HG03520 (cell line): ENCODE measurements around the gene TENM4.

Experiments used
- ATAC-seq: cut with Tn5 transposase; IDR thresholded peaks from one replicate; pipeline ENCODE4 v1.9.1; 2021; ENCODE audit warnings: mild to moderate bottlenecking, moderate library complexity; ENCODE audit not compliant: unreplicated experiment

TENM4 gene

DNA sequence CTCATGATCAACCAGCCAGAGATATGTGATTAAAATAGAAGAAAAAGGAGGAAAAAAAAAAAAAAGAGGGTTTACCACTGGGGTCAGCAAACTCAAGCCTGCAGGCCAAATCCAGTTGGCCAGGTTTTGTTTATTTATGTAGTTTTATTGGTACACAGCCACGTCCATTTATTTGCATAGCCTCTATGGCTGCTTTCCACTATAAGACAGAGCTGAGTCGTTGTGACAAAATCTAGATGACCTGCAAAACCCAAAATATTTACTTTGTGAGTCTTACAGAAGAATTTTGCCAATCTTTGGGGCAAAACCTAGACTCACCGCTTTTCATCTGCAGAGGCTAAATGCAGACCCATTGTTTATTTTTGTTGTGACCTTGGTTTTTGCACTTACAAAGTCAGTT is 87.1 kb downstream of the TENM4 start:
- ATAC-seq: no peak

DNA sequence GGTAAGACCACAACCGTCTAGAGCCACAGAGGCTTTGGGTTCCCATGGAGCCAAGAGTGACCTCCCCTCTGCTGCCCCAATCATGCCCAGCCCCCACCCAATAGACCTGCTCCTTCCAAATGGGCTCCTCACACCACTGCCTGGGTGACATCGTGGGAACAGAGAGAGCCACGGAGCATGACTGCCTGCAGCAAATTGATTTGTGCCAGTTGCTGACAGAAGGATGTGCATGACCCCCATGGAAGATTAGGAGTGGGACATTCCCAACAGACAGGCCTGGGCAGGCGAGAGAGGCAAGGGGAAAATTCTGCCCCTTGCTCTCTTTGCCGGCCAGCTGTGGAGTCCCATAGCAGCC is 88.5 kb downstream of the TENM4 start:
- no peak for ATAC-seq

DNA sequence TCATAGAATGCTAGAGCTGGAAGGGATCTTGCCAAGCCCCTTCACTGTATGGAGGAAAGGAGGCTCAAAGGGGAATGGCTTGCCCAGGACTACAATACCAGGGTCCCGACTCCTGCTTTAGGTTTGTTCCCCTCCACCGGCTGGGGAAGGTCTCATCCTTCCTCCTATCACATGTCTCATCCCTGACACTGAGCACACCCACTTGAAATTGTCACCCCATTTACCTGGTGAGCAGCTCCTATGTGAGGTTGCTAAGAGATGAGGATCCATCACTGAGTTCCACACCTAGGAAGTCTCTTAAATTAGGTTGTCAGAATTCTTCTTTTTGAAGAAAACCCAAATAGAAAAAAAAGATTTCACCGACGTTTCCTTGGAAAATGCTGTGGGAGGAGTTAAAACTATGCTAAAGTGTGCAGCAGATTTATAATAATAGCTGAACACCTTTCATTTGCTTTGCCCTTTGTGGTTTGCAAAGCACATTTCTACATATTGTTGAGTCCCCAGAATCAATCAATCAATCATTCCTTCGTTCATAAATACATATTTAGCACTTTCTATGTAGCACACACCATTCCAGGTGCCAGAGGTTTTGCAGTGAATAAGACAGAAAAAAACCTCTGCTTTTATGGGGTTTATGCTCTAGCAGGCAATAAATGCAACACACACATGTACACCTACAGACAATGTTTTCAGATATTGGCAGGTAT is 91.7 kb downstream of the TENM4 start:
- ATAC-seq: no peak

DNA sequence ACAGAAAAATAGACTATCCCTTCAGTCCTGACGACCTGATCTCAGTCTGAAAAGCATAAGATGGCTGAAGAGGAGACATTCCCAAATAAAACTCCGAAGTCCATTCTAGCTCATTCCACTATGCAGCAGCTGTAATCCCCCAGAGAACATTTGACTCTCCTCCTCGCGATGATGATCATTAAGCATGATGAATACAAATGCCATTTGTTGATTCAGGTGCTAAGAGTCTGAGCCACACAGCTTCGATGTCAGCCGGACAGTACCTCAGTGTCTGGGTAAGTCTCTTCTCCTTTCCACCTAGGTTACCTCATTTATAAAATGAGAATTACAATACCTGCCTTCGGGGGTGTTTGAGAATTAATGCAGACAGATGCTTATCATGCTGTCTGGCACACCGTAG is 94.8 kb downstream of the TENM4 start:
- no peak for ATAC-seq

DNA sequence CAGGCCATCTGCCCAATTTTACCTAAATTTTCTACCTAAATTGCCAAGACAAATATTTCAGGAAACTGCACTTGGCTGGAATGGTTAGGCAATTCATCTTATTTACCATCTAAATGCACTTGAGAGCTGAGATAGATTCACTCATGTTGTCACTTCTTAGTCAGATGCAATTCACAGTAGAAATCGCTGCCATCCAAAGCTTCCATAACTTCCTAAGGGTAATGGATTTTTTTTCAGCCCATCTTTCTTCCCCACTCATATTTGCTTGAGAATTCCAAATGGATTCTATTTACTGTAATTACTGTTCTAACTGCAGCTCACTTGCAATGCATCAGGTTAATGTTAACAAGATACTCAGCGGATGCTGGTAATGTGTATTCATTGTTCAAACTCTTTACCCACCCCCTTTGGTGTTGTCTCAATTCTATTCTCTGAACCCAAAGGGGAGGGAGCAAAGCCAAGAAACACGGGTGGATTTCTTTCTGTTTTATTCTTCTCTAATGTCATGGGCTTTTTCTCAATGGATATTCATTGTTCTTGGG is 96.0 kb downstream of the TENM4 start:
- no peak for ATAC-seq

DNA sequence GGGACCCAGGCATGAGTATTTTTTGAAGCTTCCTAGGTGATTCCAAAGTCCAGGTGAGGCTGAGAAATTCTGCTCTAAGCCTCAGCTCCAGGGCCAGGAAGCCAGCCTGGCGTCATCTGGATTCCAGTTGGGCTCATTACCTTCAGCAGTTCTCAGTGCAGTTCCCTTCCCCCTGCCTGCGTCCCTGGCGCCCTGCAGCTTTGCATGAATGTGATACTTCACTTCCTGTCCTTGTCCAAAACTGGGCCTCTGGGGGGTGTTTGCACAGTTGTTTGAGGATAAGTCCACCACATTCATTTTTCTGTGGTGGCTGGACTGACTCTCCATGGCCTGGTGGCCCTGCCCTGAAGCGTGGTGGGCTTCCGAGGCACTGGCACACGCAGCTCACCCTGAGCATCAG is 98.1 kb downstream of the TENM4 start:
- no peak for ATAC-seq

DNA sequence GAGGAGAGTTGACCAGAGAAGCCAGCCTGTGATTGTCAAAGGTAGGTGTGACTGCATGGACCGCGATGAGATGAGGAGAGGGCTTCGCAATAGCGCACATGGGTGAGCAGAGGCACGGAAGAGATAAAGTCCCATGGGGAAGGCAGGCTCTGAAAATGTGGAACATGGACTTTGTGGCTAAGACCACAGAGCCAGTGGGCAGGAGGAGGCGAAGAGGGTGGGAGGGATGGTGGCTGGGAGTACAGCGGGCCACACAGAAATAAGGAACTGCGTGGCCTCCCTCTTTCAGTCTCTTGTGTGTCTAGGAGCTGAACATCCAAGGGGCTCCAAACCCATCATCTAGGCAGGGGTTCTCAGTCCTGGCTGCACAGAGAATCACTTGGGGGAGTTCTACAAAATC is 98.6 kb downstream of the TENM4 start:
- ATAC-seq: no peak

DNA sequence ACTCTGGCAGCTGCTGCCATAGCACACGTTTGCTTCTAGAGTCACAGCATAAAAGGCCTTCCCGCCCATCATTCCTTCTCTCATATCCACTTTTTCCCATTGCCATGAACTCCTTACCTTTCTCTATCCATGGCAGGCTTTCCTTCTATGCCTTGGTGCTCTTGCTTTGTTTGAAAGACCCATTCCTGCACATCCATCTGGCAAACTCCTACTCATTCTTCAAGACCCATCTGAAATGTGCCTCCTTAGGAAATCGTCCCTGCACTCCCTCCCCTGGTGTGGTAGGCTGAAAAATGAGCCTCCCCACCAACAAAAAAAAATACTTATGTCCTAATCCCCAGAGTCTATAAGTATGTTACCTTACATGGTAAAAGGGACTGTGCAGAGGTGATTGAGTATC is 100.3 kb downstream of the TENM4 start:
- no peak for ATAC-seq

DNA sequence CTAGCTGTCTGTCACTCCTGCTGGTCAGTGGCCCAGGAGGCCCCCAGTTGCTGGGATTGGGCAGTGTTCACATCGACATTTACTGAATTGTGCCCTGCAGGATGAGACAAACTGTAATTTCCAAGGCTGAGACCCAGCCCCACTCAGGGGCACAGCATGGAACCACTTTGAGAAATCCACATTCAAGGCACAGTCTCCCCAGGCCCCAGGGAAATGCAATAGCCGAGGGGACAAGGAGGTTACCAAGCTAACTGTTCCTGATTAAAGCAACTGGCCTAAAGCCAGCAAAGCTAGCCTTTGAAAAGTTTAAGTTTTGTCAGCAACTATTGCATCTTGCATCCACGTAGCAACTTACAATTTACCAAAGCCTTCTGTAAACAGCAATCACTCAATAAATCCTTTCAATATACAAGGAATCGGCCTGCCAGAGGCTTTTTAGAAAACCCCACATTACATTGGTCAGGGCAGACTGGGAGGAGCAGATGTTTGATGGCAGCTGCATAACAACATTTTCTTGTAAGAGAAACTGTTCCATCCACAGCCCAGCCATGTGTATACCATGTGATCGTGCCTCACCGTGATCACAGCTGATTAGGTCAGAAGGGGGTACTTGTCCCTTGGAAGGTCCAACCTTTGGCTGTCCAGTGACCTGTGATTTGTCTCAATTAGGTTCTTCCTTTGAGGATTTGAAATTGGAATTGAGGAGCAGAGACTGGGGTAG is 103.9 kb downstream of the TENM4 start:
- ATAC-seq: no peak

DNA sequence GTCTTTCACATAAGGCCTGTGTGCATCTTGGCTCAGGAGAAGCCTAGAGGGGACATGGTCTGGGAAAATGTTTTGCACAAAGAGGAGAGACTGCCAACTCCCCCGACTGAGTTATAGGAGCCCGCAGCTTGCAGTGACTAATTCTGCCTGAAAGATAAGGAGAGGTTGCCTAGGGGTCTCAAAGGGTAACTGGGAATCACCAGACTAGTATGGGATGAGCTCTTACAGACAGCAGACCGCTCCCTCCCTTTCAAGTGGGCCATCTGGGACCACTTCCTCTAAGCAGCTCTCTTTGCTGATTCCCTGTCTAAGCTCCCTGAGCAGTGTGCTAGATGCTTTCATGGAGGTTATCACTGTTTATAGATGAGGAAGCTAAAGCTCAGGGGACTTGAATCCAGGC is 105.1 kb downstream of the TENM4 start:
- no peak for ATAC-seq

DNA sequence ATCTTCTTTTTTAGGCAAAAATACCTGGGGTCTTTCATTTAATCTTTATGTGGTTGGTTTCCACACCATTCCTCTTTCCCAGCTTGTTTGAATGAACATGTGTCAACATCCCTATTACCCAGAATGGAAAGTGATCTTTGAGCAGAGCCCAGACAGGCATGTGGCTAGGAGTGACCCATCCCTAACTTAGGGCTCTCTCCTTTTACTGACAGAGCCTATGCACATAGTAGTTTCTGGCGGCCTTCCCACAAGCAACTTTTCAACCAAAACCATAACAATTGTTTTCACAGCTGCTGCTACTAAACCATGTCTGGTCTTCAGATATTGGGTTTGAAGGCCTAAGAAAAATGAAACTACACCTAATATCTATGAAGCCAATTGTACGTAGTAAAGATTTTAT is 107.5 kb downstream of the TENM4 start:
- ATAC-seq: no peak

DNA sequence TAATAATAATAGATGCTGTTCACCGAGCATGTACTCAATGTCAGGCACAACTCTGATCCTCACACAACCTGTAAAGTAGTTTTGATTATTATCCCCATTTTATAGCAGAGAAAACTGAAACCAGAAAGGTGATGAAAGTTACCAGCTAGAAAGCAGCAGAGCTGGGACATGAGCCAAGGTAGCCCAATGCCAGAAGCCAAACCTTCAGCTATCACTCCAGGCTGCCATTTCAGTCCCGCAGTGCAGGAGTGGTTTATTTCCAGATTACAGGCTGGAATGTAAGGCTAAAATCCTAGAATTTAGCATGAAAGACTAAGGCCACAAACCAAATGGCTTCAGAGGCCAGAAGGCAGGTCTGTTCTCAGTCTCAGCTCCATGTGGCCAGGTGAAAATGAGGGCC is 108.8 kb downstream of the TENM4 start:
- no peak for ATAC-seq

DNA sequence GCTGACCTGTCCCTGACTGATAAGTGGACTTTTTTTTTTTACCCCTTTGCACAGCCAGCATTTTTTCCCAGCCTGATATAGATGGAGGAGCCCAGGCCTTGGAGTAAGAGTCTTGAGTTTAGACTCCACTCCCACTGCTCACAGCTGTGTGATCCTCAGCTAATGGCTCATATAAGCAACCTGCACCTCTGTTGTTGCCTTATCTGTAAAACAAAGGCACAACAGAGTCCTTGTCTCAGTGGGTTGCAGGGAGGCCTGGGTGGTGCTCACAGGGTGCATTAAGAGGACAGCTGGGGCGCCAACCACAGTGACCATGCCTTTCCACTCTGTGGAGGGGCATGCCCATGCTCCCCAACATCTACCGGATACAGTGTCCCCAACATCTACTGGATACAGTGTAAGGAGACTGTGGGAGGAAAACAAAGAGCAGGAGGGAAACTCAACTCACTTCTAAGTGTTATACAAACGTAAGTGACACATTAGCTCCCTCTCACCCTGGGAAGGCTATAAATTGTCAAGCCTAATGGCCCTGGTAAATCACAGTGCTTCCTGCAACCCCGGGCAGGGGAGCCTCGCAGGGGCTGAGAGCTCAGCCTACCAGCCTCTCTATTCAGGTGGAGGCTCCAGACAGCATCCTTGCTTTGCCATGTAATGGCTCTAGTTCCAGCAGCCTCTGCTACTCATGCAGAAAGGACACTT is 109.5 kb downstream of the TENM4 start:
- ATAC-seq: no peak

DNA sequence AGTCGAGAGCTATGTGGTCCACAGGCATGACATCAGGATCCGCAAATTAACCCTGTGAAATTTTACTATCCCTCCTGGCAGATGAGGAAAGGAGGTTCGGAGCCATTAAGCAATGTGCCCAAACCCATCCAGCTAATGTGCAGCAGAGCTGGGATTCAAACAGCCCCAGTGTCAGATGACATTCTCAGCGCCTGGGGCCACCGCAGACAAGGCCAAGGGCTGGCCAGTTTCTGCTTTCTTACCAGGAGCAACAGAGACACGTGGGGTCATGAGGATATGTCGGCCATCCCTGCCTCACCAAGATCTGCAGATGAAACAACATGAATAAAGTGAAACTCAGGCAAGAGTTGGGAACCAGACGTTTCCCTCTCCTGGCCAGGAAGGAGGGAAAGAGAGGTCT is 110.2 kb downstream of the TENM4 start:
- no peak for ATAC-seq

DNA sequence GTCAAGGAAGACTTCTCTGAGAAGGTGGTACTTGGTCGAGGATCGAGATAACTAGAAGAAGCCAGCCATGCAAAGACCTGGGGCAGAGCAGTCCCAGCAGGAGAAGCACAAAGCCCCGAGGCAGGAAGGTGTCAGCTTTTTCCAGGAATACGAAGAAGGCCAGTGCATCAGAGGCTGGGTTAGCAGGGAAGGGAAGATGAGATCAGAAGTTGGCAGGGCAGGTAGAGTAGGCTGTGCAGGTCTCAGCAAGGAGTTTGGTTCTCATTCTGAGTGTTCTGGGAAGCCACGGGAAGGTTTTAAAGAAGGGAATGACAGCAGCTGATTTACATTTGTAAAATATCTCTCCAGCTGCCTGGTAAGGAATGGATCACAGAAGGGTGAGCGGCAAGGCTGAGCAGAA is 111.3 kb downstream of the TENM4 start:
- ATAC-seq: no peak

DNA sequence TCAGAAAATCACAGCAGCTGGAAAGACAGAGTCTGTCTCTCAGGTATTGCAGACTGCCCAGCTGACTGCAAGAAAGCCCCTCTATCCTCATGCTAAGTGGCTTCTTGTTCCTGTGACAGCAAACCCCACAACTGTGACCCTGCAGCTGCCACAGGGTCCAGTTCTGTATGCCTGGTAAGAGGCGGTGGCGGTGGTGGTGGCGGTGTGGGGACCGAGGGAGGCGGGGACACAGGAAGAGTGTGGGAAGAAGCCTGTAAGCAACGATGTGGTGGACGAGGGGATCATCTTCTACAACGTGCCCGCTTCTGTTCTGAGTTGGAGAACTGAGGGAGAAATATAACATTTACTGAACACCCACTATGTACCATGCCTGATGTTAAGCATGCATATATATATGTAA is 112.4 kb downstream of the TENM4 start:
- ATAC-seq: no peak

DNA sequence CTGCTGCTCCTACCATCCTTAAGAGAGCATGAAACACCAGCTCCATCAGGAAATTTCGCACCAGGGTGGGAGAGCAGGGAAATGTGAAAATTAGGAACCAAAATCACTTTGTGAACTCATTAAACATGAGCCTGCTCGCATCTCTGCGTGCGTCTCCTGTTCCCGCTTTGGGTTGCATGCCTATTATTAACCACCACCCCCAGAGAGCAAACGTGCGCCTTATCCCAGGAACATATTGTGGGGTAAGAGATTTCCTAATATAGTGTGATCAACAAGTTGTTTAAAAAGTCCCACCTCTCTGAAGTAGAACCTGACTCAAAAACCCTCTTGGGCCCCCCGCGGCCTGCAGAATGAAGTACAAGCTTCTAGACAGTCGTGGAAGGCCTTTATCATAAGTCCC is 115.0 kb downstream of the TENM4 start:
- no peak for ATAC-seq

DNA sequence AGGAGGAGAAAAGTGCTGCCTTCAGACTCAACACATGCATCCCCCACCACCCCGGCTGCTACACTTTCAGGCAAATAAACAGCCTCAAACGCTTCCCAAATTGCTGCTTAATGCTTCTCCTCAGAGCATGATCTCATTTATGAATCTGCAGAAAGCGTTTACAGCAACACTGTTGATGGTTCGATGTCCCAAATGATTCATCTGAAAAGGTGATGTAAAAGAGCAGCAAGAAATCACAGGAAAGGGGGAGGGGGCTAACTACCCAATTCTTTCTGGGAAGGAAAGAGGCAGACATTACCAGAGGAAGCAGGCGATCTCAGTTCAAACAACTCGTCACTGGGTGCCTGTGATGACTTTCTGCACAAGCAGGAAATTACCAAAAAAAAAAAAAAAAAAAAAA is 119.6 kb downstream of the TENM4 start:
- no peak for ATAC-seq

DNA sequence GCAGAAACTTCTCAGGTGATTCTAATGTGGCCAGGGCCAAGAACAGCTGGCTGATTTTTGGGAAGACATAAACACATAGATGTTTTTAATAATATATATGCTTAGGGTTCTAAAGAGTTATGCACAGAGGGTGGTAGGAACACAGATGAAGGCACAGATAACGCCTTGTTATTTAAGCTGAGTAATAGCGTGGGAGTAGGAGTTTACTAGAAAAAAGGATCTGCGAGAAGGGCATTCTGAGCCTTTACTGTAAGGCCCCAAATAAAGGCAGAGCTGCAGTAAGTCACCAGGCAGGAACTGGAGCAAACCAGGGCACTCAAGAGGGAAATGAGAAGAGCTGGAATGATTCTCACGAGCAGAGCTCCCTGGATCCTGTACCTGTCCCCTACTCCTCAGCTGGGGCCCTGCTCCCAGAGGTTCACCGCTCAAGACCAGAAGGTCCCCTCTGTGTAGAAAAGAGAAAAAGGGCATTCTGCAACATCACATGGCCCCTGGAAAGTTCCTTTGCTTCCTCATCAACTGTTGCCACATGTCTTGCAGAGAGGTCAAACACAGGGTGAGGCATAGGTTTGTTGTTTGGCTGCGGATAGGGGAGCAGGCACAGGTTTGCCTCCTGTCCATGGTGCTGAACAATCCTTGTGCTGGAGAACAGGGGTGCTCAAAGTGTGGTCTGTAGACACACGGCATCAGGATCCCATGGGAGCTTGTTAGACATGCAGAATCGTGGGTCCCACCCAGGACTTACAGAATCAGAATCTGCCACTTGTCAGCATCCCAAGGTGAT is 125.7 kb downstream of the TENM4 start:
- ATAC-seq: no peak

DNA sequence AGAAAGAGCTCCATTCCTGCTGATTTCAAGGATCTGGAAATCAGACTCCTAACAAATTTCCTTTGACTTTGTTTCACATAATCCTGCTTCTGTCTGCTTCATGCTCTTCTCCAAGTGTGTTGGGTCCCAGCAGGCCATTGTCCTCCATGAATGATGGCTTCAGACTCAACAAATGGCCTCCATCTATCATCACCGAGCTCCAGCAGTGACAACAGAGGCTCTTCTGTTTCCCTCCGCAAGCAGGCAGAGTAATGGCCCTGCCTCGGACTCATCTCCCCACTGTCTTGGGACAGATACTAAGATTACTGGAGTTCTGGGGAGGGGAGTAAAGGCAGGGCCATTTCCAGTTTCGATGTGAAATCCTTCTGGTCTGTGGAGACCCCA is 127.3 kb downstream of the TENM4 start:
- ATAC-seq: no peak
